PC-3 (cell line): Measurements from ENCODE around the gene MPDZ. TPM values are rescaled to one million over a fixed set of nuclear protein-coding genes. Genes with fewer than 3 reads are reported as not detected.

Experiments used
- ATAC-seq: fragments of 200-7000 bp; cut with Tn5 transposase; 2 replicates; pipeline ENCODE4 v1.9.1; 2020; ENCODE audit warnings: mild to moderate bottlenecking, moderate library complexity
- BruUV-seq: library from RNA; stranded (reverse); fragments of 400-500 nt; replicated peaks from 2 replicates; lab custom pipeline; 2021; lab: Mats Ljungman, UMichigan
- CTCF ChIA-PET: fragments of 300-600 bp; sonication (Branson Sonifier 250); formaldehyde crosslinking; loops from one replicate; lab custom pipeline; 2022; ENCODE audit warnings: antibody characterized with exemption; lab: Charles Lee
- POLR2A ChIA-PET: fragments of 300-600 bp; sonication (Branson Sonifier 250); formaldehyde crosslinking; loops from one replicate; lab custom pipeline; 2022; ENCODE audit warnings: antibody characterized with exemption; ENCODE audit not compliant: unreplicated experiment; lab: Charles Lee
- DNase-seq: peaks from one replicate; pipeline ENCODE4 v3.0.0-alpha.2; 2015
- H2AFZ ChIP-seq: fragments of 300-600 bp; sonication (generic); 2 replicates; pipeline ENCODE4 v1.6.0; 2016; ENCODE audit warnings: antibody characterized with exemption, low read length
- H3F3A ChIP-seq: fragments of 300-600 bp; sonication (generic); one replicate; pipeline ENCODE4 v1.6.0; 2017; ENCODE audit warnings: antibody characterized with exemption, low read length, control low read depth, mild to moderate bottlenecking; ENCODE audit not compliant: unreplicated experiment
- H3K27ac ChIP-seq: fragments of 300-600 bp; sonication (generic); 2 replicates; pipeline ENCODE4 v1.5.1; 2016; ENCODE audit warnings: mild to moderate bottlenecking, low read length
- H3K27me3 ChIP-seq: fragments of 300-600 bp; sonication (generic); 2 replicates; pipeline ENCODE4 v1.6.1; 2016; ENCODE audit warnings: low read length, mixed read lengths
- H3K36me3 ChIP-seq: fragments of 300-600 bp; sonication (generic); 2 replicates; pipeline ENCODE4 v1.6.1; 2016; ENCODE audit warnings: low read depth, mixed run types, low read length, mixed read lengths
- H3K4me1 ChIP-seq: fragments of 300-600 bp; sonication (generic); 2 replicates; pipeline ENCODE4 v1.5.1; 2016; ENCODE audit warnings: low read length; ENCODE audit not compliant: insufficient read depth
- H3K4me2 ChIP-seq: fragments of 300-600 bp; sonication (generic); 2 replicates; pipeline ENCODE4 v1.6.0; 2016; ENCODE audit warnings: low read length
- H3K4me3 ChIP-seq: fragments of 300-600 bp; sonication (generic); 2 replicates; pipeline ENCODE4 v1.5.1; 2016; ENCODE audit warnings: mild to moderate bottlenecking, low read length, mixed read lengths
- H3K79me2 ChIP-seq: fragments of 300-600 bp; sonication (generic); 2 replicates; pipeline ENCODE4 v1.6.1; 2017; ENCODE audit warnings: low read length, mixed read lengths
- H3K9ac ChIP-seq: fragments of 300-600 bp; sonication (generic); 2 replicates; pipeline ENCODE4 v1.6.0; 2016; ENCODE audit warnings: mild to moderate bottlenecking, low read length
- H3K9me2 ChIP-seq: fragments of 300-600 bp; sonication (generic); replicated peaks from 2 replicates; pipeline ENCODE4 v1.6.1; 2016; ENCODE audit warnings: mixed run types, low read length, mixed read lengths
- H3K9me3 ChIP-seq: fragments of 300-600 bp; sonication (generic); 2 replicates; pipeline ENCODE4 v1.6.1; 2016; ENCODE audit warnings: low read length, mixed read lengths
- H4K20me1 ChIP-seq: fragments of 300-600 bp; sonication (generic); 2 replicates; pipeline ENCODE4 v1.6.1; 2016; ENCODE audit warnings: low read length, mixed read lengths
- CTCF ChIP-seq: fragments of 300-600 bp; sonication (generic); conservative IDR thresholded peaks from 2 replicates; pipeline ENCODE4 v1.5.1; 2017; ENCODE audit warnings: antibody characterized with exemption, low read depth, mild to moderate bottlenecking, low read length
- EZH2 ChIP-seq: fragments of 300-600 bp; sonication (generic); IDR thresholded peaks from one replicate; pipeline ENCODE4 v1.6.1; 2017; ENCODE audit warnings: antibody characterized with exemption, mild to moderate bottlenecking, low read length; ENCODE audit not compliant: unreplicated experiment
- EZH2phosphoT487 ChIP-seq: fragments of 300-600 bp; sonication (generic); IDR thresholded peaks from 2 replicates; pipeline ENCODE4 v1.6.1; 2018; ENCODE audit warnings: mild to moderate bottlenecking, antibody characterized with exemption, low read length, borderline replicate concordance
- intact Hi-C: fragments of 100-400 bp; cut with micrococcal nuclease; formaldehyde crosslinking; loops from 2 replicates; pipeline ENCODE4 v1.9.0; 2023
- total RNA-seq: library from RNA; depleted of rRNA; stranded (reverse); fragments of >200 nt; gene quantifications from 2 replicates; pipeline ENCODE4 v1.2.3, GENCODE V29; 2014

MPDZ gene
- total RNA-seq, 1 experiment from 2014 or later = 6.1 TPM

GRCh38 chr9:13142776-13143175, 136.7 kb downstream of the MPDZ start:
- H3K9me3 ChIP-seq = no peaks in the 10 kb centered on the region
- no peaks in the 10 kb centered on the region for H3K9me2 ChIP-seq
- POLR2A ChIA-PET = no interaction called here
- no peaks in the 10 kb centered on the region for H4K20me1 ChIP-seq
- H3K36me3 ChIP-seq = no peaks in the 10 kb centered on the region
- H3F3A ChIP-seq = no peaks in the 10 kb centered on the region
- intact Hi-C loops = loop anchor here (5.0 kb wide), 1 partner anchor 110 kb away; no protein-coding TSS in a partner anchor
- DNase-seq = no peak
- H3K4me2 ChIP-seq = no peak overlapping the region
- CTCF ChIA-PET = no interaction called here
- H3K79me2 ChIP-seq = no peaks in the 10 kb centered on the region
- ATAC-seq = no peak
- H3K27me3 ChIP-seq = no peaks in the 10 kb centered on the region
- H2AFZ ChIP-seq = no peak overlapping the region
- no TSS peak for BruUV-seq
- no peak overlapping the region for H3K27ac ChIP-seq
- TF ChIP-seq EZH2 = no peak
- TF ChIP-seq EZH2phosphoT487 = no peak
- TF ChIP-seq CTCF = no peak
- H3K9ac ChIP-seq = no peak overlapping the region
- peaks cover 33% of the 10 kb centered on the region for H3K4me1 ChIP-seq
- H3K4me3 ChIP-seq = no peak overlapping the region

- Histone ChIP-seq H3K4me1 (peaks cover 30% of the 10 kb centered on the region), H3K4me2 (peak overlapping the region; percentile 78), H2AFZ (no peak overlapping the region), H3K9me3 (no peaks in the 10 kb centered on the region), H3K36me3 (no peaks in the 10 kb centered on the region), H3K27me3 (no peaks in the 10 kb centered on the region), H3K27ac (peak overlapping the region; percentile 59), H3K79me2 (no peaks in the 10 kb centered on the region), H3F3A (no peaks in the 10 kb centered on the region), H3K4me3 (peak overlapping the region; percentile 2; the same call in 1 of the 2 replicates), H4K20me1 (no peaks in the 10 kb centered on the region), H3K9ac (no peak overlapping the region), H3K9me2 (no peaks in the 10 kb centered on the region)
- BruUV-seq = no TSS peak
- CTCF ChIA-PET = no interaction called here
- intact Hi-C loops = loop anchor here (5.0 kb wide), 1 partner anchor 109 kb away; no protein-coding TSS in a partner anchor
- DNase-seq (peak; percentile 78), ATAC-seq (peak; percentile 57)
- no peak for TF ChIP-seq EZH2phosphoT487
- TF ChIP-seq CTCF = no peak
- no peak for TF ChIP-seq EZH2
- POLR2A ChIA-PET = no interaction called here
These were observed 137.9 kb downstream of the MPDZ start for GRCh38 chr9:13141629-13142028.

GRCh38 chr9:13140843-13141592, 138.5 kb downstream of the MPDZ start:
- Histone ChIP-seq H2AFZ (no peak overlapping the region), H4K20me1 (no peaks in the 10 kb centered on the region), H3K36me3 (no peaks in the 10 kb centered on the region), H3K4me2 (peak overlapping the region; percentile 78), H3F3A (no peaks in the 10 kb centered on the region), H3K9me2 (no peaks in the 10 kb centered on the region), H3K79me2 (no peaks in the 10 kb centered on the region), H3K9me3 (no peaks in the 10 kb centered on the region), H3K27ac (peak overlapping the region; percentile 54; the same call in 1 of the 2 replicates), H3K27me3 (no peaks in the 10 kb centered on the region), H3K9ac (no peak overlapping the region), H3K4me1 (peaks cover 30% of the 10 kb centered on the region), H3K4me3 (peak overlapping the region; percentile 43; the same call in 1 of the 2 replicates)
- POLR2A ChIA-PET = no interaction called here
- BruUV-seq = no TSS peak
- intact Hi-C loops = loop anchor here (5.0 kb wide), 1 partner anchor 109 kb away; no protein-coding TSS in a partner anchor
- DNase-seq (peak; percentile 11), ATAC-seq (no peak)
- TF ChIP-seq EZH2 (no peak), EZH2phosphoT487 (no peak), CTCF (no peak)
- CTCF ChIA-PET = no interaction called here
